Measurements from ENCODE around the gene LARGE1.

Gene LARGE1

GRCh38 chr22:33658775-33659174 lies 261.5 kb downstream of the LARGE1 start:
- DNase-seq (ENCODE audit: low read depth in 2 of 2) = peak; percentile 11 to 19

GRCh38 chr22:33657670-33658069 lies 262.6 kb downstream of the LARGE1 start:
- no peak for DNase-seq (ENCODE audit: low read depth in 2 of 2)

GRCh38 chr22:33656808-33657628 lies 263.3 kb downstream of the LARGE1 start:
- DNase-seq (ENCODE audit: low read depth in 2 of 2) = no peak

DNA sequence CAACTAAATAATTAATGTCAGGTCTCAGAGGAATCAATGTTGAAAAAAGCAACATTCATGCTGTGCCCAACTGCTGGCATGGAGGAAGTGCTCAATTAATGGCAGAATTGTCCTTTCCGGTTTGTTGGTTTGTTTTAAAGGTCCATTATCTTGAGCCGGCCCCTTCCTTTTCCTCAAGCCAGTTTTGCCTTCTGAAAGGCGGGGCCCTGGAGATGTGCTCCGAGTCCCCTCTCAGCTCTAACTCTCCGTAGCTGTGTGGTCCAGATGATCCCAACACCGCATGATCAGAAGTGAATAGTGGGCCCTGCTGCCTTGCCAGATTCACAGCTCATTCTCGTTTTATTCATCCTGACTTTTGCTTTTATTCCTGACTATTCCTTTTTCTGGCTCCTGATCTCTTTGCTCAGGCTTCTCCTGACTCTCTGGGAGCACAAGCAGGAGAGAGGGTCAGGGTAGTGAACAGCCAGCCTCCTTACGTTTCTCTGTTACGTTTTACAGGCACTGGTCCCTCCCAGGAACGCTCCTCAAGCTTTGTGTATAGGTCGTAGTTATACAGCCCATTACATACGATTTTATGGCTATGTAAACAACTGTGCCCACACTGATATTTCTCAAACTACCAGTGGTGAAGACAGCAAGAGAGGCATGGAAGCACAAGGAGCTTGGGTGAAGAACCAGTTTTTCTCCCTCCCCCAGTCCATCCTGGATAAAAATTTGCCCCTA lies 265.9 kb downstream of the LARGE1 start:
- DNase-seq (ENCODE audit: low read depth in 2 of 2) = no peak

- DNase-seq (ENCODE audit: low read depth in 2 of 2) = no peak
Observed at GRCh38 chr22:33653532-33654063, 266.7 kb downstream of the LARGE1 start.

DNA sequence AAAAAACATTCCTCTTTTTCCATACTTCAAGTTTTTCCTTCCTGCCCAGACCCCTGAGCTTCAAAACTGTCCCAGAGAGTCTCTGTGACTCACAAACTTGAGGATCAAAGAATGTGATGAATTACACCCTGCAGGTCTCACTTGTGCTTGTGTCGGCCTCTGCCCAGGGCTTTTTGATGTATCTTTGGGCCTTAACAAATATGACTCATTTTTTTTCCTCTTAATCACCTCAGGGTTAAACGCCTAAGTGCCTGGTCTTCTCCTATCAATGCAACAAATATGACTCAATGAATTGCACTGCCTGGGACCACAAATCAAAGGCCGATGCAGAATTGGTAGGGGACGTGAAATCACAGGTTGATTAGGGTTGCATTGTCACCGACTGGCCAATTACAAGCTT lies 267.7 kb downstream of the LARGE1 start:
- DNase-seq (ENCODE audit: low read depth in 2 of 2) = no peak

GRCh38 chr22:33650244-33650643 lies 270.0 kb downstream of the LARGE1 start:
- no peak for DNase-seq (ENCODE audit: low read depth in 2 of 2)

DNA sequence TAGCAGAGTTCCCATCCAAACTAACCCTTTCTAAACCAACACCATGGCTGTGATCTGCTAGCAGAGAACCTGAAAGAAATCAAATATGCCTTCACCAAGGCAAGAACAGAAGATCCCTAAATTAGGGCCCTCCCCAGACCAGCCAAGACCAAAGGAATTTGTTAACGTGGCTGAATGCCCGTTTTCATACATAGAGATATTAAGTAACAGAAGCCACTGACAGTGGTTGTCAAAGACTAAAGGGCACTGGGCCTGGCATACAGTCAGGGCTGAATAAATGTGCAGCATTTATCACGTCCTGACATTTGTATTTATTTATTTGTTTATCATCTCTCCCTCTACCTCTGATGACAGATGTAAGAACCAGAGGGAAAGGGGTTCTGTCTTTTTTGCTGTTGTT lies 271.8 kb downstream of the LARGE1 start:
- no peak for DNase-seq (ENCODE audit: low read depth in 2 of 2)

DNA sequence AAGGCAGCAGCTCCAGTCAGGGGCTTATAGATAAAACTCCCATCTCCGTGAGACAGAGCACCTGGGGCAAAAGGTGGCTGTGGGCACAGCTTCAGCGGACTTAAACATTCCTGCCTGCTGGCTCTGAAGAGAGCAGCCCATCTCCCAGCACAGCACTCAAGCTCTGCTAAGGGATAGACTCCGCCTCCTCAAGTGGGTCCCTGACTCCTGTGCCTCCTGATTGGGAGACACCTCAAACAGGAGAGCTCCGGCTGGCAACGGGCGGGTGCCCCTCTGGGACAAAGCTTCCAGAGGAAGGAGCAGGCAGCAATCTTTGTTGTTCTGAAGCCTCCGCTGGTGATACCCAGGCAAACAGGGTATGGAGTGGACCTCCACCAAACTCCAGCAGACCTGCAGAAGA lies 279.4 kb downstream of the LARGE1 start:
- no peak for DNase-seq (ENCODE audit: low read depth in 2 of 2)

GRCh38 chr22:33639588-33640254 lies 280.6 kb downstream of the LARGE1 start:
- no peak for DNase-seq (ENCODE audit: low read depth in 2 of 2)

DNA sequence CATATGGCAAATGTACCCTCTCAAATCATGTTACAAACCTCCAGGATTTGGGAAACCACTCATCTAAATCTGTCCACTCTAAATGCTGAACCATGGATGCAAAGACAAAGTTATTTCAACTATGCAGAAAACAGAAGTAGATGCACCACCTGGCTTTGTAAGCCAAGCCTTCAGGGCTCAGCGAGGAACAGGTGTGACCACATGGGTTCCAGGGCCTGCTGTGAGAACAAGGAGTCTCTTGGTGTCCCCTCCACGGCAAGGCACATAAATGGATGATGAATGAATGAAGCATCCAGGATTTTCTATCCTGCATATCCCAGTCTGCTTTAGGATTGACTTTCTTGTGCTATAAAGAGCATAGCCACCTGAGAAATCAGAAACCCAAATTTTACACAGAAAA lies 284.5 kb downstream of the LARGE1 start:
- DNase-seq (ENCODE audit: low read depth in 2 of 2) = no peak

DNA sequence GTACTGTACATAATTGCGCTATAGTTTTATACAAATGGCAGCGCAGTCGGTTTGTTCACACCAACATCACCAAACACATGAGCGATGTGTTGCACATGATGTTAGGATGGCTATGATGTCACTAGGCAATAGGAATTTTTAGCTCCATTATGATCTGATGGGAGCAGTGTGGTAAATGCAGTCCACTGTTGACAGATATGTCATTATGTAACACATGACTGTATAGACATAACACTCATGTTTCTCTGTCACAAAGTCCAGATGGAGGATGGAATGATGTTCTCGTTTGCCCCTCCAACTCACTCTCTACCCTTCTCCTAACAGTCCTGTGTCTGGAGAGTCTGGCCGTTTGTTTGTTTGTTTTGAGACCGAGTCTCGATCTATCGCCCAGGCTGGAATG lies 288.5 kb downstream of the LARGE1 start:
- DNase-seq (ENCODE audit: low read depth in 2 of 2) = no peak

DNA sequence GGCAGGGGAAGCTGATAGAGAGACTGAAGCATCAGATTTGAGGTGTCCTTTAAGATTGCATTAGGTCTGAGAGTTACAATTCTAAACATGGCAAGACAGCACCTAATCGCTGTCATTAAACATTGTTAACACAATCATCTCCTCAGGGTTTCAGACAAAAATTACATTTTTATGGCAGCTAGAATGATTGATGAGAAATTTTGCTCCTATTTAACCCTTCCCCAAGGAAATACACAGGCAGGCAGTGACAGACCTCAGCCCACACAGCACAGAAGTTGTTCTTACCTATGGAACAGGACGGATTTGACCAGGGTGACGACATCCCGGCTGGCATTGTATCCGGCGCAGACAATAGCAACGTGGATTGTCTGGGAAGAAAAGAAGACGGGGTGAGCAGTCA lies 294.3 kb downstream of the LARGE1 start:
- no peak for DNase-seq (ENCODE audit: low read depth in 2 of 2)

GRCh38 chr22:33620085-33620484 lies 300.2 kb downstream of the LARGE1 start:
- no peak for DNase-seq (ENCODE audit: low read depth in 2 of 2)

- DNase-seq (ENCODE audit: low read depth in 2 of 2) = no peak
Observed at GRCh38 chr22:33606504-33606903, 313.8 kb downstream of the LARGE1 start.

DNA sequence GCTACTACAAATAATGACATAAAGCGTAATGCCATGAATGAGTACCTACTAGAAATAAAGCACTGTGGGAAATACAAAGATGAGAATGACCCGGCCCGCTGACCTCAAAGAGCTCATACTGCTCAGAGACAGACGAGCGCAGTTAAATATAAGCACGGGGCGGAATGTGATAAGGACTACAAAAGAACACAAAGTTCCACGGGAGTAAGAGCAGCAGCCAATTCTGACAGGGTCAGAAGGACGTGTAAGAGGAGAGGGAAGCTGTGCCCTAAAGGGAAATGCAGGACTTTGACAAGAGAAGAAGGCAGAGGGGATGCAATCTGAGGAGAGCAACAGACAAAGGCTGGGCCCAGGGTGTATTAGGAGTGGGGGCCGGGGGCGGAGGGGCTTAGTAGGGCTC lies 314.6 kb downstream of the LARGE1 start:
- DNase-seq (ENCODE audit: low read depth in 2 of 2) = no peak

DNA sequence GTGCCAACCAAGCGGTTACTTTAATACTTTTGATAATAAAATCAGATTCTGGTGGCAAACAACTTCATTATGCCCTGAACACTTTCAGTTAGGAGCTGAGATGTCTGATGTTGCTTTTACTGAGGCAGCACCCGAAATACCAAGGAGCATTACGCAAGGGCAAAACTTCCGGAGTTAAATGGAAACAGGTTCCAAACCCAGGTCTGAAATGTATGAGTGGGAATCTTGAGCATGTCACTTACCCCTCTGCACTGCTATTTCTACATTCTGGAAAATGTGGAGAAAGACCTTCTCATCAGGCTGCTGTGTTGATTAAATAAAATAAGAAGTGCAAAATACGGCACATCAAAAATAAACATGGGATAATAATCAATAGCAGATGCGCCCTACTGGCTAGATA lies 315.1 kb downstream of the LARGE1 start:
- DNase-seq (ENCODE audit: low read depth in 2 of 2) = peak; percentile 58 to 59

GRCh38 chr22:33601062-33601461 lies 319.2 kb downstream of the LARGE1 start:
- DNase-seq (ENCODE audit: low read depth in 2 of 2) = no peak

DNA sequence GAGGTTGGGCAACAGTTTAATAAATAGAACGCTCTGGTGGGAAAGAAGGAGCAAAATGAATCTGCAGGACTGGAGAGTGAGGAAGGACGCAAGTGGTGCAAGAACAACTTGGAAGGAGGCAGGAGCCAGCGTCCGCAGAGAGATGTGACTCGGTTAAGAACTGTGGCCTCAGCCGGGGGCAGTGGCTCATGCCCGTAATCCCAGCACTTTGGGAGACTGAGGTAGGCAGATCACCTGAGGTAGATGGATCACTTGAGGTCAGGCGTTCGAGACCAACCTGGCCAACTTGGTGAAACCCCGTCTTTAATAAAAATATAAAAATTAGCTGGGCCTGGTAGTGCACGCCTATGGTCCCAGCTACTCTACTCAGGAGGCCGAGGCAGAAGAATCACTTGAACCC lies 319.7 kb downstream of the LARGE1 start:
- no peak for DNase-seq (ENCODE audit: low read depth in 2 of 2)

GRCh38 chr22:33600113-33600512 lies 320.2 kb downstream of the LARGE1 start:
- DNase-seq (ENCODE audit: low read depth in 2 of 2) = no peak

- DNase-seq (ENCODE audit: low read depth in 2 of 2) = no peak
Observed at GRCh38 chr22:33599596-33599995, 320.7 kb downstream of the LARGE1 start.

- no peak for DNase-seq (ENCODE audit: low read depth in 2 of 2)
Observed at GRCh38 chr22:33598821-33599220, 321.5 kb downstream of the LARGE1 start.
